ENCODE data around the gene RNF150.

DNA sequence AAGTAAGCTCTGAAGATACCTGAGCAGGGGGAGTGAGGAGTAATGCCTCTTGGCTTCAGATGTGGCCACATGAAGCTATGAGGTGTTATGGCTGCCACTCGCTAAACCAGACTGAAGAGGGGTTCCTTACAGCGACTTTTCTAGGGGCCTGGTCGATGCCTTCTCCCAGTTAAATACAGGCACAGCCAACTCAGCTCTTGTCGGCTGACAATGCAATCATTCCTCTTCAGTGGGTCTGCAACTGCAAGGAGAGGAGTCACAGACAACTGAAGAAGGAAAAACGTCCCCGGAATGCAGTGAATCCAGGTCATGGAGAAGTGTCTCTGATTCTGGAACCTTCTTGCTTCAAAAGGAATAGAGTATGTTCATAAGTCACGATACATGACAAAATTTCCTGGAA, 106.4 kb downstream of the RNF150 start:
- TF ChIP-seq, protein P1, sequence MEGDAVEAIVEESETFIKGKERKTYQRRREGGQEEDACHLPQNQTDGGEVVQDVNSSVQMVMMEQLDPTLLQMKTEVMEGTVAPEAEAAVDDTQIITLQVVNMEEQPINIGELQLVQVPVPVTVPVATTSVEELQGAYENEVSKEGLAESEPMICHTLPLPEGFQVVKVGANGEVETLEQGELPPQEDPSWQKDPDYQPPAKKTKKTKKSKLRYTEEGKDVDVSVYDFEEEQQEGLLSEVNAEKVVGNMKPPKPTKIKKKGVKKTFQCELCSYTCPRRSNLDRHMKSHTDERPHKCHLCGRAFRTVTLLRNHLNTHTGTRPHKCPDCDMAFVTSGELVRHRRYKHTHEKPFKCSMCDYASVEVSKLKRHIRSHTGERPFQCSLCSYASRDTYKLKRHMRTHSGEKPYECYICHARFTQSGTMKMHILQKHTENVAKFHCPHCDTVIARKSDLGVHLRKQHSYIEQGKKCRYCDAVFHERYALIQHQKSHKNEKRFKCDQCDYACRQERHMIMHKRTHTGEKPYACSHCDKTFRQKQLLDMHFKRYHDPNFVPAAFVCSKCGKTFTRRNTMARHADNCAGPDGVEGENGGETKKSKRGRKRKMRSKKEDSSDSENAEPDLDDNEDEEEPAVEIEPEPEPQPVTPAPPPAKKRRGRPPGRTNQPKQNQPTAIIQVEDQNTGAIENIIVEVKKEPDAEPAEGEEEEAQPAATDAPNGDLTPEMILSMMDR (conservative IDR thresholded peaks at IDR 0.05; ENCODE audit: low read depth, low read length), result no peak
- TF ChIP-seq MAZ (IDR thresholded peaks at IDR 0.05; ENCODE audit: borderline replicate concordance, low read depth, low read length), result no peak
- no peak for TF ChIP-seq CEBPB (IDR thresholded peaks at IDR 0.05; ENCODE audit: low read depth, low read length)
- TF ChIP-seq POLR2A (IDR thresholded peaks at IDR 0.05; ENCODE audit: low read depth, low read length), result no peak
- no peak for TF ChIP-seq SMC3 (IDR thresholded peaks at IDR 0.05; ENCODE audit: low read depth, low read length)
- no peak for TF ChIP-seq MXI1 (IDR thresholded peaks at IDR 0.05; ENCODE audit: borderline replicate concordance, low read depth, low read length)
- TF ChIP-seq RAD21 (IDR thresholded peaks at IDR 0.05; ENCODE audit: low read length), result no peak
- no peak for TF ChIP-seq BHLHE40 (IDR thresholded peaks at IDR 0.05; ENCODE audit: low read depth, low read length)
- TF ChIP-seq, protein P2, sequence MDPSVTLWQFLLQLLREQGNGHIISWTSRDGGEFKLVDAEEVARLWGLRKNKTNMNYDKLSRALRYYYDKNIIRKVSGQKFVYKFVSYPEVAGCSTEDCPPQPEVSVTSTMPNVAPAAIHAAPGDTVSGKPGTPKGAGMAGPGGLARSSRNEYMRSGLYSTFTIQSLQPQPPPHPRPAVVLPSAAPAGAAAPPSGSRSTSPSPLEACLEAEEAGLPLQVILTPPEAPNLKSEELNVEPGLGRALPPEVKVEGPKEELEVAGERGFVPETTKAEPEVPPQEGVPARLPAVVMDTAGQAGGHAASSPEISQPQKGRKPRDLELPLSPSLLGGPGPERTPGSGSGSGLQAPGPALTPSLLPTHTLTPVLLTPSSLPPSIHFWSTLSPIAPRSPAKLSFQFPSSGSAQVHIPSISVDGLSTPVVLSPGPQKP (IDR thresholded peaks at IDR 0.05; ENCODE audit: borderline replicate concordance, low read depth, low read length), result no peak
- TF ChIP-seq, protein P3, sequence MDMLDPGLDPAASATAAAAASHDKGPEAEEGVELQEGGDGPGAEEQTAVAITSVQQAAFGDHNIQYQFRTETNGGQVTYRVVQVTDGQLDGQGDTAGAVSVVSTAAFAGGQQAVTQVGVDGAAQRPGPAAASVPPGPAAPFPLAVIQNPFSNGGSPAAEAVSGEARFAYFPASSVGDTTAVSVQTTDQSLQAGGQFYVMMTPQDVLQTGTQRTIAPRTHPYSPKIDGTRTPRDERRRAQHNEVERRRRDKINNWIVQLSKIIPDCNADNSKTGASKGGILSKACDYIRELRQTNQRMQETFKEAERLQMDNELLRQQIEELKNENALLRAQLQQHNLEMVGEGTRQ (IDR thresholded peaks at IDR 0.05; ENCODE audit: low read depth, low read length), result no peak
- TF ChIP-seq RFX5 (IDR thresholded peaks at IDR 0.05; ENCODE audit: low read depth, low read length), result no peak
